Activated CD4-positive, CD25-positive, alpha-beta regulatory T cell (primary cell): ENCODE measurements around the gene PCK2.
"Not testable (repeated sequence)": the region's sequence is repeated elsewhere in the genome, so short reads cannot be mapped to it uniquely, and the experiment has no call there.

Source experiments
- DNase-seq, 4 experiments: peaks; one replicate each; lab custom pipeline; 2025; lab: John Stamatoyannopoulos, UW

PCK2 gene

DNA sequence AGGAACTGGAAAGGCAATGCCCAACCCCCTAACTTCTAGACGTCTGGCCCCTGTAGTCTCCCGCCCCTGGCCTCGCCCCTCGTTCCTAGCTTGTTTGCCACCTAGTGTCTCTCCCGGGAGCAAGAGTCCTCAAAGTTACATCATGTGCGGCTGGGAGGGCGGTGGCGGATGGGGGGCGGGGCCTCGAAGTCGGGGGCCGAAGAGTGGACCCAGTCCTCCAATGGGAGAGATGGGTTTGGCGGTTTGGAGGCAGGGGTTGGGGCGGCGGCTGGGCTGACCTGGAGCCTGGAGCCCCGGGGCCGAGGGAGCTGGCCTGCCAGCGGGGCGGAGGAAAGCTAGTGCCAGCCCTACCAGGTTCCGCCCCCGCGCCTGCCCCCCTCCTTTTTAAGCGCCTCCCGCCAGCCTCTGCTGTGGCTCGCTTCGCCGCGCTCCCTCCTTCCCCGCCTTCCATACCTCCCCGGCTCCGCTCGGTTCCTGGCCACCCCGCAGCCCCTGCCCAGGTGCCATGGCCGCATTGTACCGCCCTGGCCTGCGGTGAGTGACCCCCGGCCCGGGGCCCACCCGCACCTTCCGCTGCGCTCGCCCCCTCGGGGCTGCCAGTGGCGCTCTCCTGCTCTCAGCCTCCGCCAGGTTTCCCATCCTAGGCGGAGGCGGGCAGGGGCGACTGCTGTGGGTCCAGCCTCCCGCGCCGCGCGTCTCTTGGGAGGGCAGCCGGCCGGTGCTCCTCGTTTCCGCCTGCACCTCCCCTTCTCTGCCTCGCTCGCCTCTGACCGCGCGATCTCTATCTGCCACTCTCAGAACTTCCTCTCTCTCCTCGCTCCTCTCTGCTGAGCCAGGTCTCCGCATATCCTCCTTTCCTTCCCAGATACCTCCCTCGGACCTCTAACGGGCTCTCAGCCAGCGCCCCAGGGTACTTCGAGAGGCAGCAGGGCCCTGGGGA, at the start of gene PCK2:
Gene PCK2, plus strand, starts transcription at position 411 of the 940 bp plus-strand sequence. Its CDS starts 95 bp downstream, at position 506.
- DNase-seq, result peak; percentile 48 to 77 (median 62)

DNA sequence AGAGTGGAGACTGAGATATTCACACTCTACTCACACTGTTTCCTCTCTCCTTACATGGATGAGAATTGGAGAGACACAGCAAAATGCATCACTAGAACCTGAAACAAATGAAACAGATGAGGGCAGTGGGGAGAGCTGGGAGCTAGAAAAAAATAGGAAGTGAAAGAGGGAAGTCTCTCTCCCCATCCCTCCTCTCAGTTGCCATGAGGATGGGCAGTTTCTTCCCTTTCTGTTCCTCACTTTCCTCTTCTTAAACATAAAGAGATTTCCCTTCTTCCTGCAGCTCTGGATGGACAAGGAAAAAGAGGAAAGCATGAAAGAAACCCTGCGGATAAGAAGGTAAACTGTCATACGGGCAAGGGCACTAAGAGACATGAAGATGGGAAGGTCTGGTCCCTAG, 45.1 kb upstream of the PCK2 start:
- DNase-seq, result not testable (repeated sequence)

DNA sequence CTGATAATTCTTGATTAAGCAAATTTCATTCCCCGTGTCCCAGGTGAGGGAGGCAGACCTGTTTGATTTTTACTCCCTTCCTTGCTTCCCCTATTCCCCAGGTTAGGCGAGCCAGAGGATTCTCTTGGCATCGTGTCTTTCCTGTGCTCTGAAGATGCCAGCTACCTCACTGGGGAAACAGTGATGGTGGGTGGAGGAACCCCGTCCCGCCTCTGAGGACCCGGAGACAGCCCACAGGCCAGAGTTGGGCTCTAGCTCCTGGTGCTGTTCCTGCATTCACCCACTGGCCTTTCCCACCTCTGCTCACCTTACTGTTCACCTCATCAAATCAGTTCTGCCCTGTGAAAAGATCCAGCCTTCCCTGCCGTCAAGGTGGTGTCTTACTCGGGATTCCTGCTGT, 43.4 kb upstream of the PCK2 start:
- not testable (repeated sequence) for DNase-seq

DNA sequence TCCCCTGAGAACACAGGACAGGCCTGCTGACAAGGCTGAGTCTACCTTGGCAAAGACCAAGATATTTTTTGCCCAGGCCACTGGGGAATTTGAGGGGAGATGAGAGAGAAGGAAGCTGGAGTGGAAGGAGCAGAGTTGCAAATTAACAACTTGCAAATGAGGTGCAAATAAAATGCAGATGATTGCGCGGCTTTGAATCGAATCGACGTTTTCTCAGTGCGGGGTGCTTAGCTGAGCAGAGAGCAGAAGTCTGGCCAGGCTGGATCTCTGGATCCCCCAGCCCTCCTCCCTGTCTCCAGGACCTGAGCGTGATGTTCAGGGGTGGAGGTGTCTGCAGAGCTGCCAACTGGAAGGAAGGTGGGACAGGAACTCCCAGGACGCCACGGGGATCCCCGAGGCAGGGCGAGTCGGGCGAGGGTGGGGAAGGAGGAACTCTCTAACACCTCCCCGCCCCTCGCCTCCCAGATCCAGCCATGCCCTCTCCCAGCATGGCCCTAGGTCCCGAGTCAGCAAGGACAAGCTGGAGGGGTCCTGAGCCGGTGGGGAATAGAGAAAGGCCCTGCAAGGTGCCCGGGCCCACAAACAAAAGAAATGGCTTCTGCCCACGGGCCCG, 42.8 kb upstream of the PCK2 start:
- DNase-seq, result no peak

DNA sequence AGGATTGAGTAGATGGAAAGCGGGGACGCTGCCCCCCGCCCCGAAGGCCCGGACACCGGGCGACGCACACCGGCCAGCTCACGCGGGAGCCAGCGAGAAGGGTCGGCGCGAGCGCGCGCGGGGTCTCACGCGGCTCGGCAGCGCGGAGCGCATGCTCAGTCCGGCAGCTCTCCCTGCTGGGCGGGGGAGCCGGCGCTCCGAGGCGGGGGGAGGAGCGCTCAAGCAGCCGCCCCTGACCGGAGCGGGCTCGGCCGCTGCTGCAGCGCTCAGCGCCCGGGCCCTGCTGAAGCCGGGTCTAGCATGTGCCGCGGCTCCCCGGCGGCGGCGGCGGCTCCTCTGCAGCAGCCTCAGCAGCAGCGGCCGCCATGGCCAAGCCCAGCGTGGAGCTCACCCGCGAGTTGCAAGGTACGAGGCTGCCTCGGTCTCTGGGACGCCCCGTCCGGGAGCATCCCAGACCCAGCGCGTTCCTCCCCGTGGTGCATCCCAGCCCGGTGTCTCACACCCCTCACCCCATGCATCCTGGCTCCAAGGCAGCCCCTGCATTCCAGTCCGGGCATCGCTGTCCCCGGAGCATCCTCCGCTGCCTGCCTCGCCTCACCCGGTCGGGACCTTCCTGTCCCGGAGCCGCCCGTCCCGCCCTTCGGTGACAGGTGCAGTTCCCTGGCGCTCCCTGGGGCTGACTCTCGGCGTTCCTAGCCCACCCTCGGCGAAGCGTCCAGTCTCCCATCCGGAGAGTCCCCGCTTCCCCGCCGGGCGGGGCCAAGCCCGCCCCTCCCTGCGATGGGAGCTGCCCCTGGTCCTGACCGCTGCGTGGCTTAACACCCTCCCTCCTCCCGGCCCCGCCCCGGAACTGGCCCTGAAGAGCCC, 42.1 kb upstream of the PCK2 start, which contains the start of gene CARMIL3:
Gene CARMIL3, plus strand, starts transcription at position 221 of the 867 bp plus-strand sequence. Its CDS starts 145 bp downstream, at position 366.
- peak in 3 of 4 experiments; percentile 24 to 29 (median 28) for DNase-seq

DNA sequence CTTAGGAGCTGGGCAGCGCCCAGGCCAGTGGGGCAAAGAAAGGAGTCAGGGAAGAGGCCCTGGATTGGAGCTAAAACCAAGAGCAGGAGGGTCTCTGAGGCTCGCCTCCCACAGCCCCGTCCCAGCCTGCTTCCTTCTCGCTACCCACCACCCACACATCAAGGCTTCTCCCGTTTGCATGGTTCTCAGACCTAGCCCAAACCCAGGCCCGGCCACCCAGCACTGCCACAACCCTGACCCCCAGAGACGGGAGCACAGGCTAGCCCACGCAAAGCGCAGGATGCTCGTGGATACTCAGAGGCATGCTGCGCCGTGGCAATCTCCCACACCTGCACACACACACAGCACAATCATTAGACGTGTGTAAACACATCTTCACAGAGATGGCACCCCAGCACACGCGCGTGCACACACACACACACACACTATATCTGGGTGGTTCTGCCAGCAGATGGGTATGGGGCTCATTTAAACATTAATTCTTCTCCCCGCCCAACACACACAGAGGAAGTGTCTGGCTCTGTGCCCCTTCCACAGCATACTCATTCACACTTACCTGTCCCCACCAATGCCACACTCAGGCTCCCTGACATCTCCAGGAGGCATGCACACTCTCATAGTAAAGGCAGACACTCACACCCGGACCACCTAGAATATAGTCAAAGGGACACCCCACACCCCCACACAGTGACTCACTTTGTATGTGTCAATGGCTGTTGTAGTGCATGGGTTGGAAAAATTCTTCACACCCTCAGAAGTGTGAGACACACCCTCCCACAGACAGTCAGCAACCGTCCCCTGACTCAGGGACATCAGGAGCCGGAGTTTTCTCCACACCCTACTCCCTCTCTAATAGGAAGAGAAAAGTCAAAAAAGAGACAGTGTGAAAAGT, 41.2 kb upstream of the PCK2 start:
- no peak for DNase-seq

DNA sequence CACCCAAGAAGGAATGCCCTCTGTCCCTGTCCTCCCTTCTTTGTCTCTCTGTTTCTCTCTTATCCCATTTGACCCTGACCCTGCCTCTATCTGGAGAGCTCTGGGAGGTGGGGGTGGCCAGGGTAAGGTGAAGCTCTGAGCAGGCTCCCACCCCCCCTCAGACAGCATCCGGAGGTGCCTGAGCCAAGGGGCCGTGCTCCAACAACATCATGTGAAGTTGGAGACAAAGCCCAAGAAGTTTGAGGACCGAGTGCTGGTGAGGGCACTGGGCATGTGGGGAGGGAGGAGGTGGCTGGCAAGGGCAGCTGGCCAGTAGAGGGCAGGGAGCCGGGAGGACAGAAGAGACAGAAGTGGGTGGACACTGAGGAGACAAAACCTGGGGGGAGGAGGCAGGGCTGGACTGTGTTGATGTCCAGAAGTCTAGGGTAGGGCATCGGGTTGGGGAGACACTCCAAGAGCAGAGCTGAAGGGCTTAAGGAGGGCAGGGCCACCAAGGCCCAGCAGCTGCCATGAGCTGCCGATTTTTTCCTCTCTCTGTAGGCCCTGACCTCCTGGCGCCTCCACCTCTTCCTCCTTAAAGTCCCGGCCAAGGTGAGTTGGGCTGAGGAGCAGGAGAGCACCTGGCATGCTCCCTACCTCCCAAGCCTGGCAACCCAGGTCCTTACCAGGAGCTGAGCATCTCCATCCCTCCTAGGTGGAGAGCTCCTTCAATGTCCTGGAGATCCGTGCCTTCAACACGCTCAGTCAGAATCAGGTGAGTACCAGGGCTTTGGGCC, 40.4 kb upstream of the PCK2 start:
- DNase-seq, result no peak

DNA sequence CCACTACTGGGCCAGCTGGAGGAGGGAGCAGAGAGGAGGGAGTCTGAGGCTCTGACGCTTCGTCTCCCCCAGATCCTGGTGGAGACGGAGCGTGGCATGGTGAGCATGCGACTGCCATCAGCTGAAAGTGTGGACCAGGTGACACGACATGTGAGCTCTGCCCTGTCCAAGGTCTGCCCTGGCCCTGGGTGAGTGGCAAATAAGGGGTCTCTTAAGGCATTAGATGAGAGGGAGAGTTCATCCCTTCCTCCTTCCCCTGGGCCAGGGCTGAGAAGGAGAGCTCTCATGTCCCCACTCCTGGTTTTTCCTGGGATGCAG, 39.8 kb upstream of the PCK2 start:
- DNase-seq, result no peak

DNA sequence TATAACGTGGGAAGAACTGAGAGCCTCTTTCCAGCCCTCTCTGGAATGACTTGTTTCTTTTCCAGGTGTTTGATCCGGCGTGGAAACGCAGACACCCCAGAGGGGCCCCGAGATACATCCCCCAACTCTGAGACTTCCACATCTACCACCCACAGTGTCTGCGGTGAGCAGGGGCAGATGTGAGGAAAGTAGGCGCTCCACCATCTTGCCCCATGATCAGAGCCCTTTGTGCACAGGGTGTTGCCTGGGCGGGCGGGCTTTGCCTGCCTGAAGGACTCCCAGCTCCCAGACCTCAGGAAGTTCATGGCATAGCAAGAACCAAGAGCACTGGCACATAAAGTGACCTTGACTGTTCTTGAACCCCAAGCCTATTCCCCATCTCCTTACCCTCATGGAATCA, 39.5 kb upstream of the PCK2 start:
- no peak for DNase-seq

DNA sequence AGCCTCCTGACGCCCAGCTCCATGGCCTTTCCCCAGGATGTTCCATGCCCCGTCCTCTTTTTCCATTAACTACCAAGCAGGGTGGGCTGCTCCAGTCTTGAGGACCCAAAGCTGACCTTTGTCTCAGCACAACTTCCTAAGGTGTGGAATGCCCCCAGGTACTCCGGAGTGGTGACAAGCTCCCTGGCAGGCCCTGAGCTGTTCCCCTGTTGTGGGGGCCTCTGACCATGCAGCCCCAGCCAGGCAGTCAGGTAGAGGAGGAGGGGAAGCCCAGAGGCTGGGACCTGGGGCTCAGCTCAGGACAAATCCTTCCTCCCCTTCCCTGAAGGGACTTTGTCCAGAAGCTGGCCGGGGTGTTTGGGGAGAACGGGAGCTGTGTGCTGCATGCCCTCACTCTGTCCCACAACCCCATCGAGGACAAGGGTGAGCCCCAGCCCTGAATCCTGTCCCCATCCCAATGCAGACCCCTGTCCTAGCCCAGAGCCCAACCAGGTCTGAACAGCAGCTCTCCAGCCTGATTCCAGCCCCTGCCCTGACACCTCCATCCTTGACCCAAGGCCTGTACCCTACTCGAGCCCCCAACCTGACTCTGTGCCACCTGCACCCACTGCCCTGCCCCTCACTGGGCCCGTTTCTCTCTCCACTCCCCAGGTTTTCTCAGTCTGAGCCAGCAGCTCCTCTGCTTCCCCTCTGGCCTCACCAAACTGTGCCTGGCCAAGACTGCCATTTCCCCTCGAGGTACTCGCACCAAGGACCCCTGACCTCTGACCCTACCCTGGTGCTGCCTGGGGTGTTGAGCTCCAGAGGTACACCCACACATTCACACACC, 37.9 kb upstream of the PCK2 start:
- DNase-seq, result no peak

DNA sequence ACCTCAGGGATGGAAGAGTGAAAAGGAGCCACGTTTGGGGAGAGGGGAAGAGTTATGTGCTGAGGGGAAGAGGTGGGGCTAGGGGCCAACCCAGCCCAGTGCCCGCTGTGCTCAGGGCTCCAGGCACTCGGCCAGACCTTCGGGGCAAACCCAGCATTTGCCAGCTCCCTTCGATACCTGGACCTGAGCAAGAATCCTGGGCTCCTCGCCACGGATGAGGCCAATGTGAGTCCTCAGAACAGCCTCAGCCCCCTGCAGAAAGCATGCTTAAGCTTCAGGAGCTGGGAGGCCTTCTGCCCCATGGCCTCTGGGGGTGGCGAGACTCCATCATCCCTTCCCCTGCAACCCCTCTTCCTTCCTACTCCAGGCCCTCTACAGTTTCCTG, 37.3 kb upstream of the PCK2 start:
- no peak for DNase-seq

DNA sequence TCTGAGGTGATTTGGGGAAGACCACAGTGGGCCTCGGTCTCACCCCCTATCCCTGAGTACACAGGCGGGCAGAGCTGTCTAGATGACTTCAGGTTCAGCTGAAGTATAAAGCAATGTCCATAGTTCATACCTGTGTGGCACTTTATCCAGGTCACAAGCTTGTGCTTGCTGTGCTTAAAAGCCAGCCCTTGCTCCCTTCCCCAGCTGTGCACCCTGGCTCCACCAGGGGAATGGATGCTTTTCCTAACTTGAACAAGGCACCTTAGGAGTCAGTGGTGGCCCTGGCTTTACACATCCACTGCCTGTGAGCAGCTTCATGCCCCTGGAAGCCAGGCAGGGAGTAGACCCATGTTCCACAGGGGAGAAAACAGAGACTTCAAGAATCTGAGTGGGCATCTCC, 36.8 kb upstream of the PCK2 start:
- DNase-seq, result no peak

DNA sequence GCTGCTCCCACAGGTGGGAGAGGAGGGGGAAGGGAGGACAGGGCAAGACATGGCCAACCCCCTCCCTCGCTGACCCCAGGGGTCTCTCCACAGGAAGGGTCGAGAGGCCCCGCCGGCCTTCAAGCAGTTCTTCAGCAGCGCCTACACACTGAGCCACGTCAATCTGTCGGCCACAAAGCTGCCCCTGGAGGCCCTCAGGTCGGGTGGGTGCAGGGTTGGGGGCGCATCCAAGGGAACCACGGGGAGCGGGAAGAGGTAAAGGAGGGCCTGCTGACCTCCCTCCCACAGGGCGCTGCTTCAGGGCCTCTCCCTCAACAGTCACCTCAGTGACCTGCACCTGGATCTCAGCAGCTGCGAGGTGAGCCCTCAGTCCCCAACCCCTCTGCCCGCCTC, 36.2 kb upstream of the PCK2 start:
- DNase-seq, result no peak

DNA sequence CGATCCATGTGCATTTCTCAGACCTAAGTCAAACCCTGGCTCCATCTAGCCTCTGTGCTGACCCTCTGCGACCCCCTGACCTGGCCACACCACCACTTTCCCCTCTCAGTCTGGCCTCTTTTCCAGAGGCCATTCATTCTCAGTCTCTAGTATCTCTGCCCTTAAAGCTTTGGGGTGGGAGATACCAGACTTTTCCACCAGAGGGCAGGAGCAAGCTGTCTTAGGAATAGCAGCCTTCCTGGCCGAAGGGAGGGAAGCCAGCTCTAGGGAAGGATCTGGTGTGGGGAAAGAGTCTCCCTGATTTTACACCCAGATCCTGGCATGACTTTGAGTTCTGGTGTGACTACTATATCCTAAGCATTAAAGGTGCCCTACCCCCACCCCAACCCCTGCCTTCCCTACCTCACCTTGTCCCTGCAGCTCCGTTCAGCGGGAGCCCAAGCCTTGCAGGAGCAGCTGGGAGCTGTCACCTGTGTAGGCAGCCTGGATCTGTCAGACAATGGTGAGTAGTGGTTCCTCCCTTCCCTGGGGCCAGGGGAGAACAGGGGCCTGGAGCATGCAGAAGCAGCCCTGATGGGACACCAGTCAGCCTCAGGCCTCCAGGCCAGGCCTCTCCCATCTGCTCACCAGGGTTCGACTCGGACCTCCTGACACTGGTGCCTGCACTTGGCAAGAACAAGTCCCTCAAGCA, 35.7 kb upstream of the PCK2 start:
- DNase-seq, result no peak

DNA sequence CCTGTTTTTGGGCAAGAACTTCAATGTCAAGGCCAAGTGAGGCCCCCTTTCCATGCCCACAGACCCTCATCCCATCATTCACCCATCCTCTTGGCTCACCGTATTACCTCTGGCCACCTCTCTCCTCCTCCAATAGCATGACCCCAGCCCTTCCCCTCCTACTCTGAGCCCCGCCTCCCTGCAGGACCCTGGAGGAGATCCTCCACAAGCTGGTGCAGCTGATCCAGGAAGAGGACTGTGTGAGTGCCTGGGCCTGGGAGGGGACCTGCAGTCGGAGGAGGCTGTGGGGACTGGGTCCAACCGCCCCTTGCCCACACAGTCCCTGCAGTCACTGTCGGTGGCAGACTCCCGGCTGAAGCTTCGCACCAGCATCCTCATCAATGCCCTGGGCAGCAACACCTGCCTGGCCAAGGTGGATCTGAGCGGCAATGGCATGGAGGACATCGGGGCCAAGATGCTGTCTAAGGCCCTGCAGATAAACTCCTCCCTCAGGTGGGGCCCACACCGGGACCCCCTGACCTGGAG, 35.1 kb upstream of the PCK2 start:
- no peak for DNase-seq

DNA sequence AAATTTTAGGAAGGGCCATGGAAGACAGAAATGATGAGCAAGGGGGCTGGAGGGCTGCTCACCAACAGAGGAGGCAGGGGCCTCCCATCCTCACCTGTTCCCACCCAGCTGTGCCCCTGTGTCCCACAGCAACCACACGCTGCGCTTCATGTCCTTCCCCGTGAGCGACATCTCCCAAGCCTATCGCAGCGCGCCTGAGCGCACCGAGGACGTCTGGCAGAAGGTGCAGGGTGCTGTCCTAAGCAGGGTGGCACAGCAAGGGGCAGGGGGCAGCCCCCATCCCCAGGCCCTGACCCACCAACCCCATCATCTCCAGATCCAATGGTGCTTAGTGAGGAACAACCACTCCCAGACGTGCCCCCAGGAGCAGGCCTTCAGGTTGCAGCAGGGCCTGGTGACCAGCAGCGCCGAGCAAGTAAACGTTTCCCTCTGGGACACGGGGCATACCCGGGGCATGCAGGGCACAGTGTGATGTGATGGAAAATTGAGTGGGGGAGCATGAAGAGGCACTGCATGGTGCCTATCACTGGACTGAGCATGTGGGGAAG, 34.2 kb upstream of the PCK2 start:
- DNase-seq, result no peak

DNA sequence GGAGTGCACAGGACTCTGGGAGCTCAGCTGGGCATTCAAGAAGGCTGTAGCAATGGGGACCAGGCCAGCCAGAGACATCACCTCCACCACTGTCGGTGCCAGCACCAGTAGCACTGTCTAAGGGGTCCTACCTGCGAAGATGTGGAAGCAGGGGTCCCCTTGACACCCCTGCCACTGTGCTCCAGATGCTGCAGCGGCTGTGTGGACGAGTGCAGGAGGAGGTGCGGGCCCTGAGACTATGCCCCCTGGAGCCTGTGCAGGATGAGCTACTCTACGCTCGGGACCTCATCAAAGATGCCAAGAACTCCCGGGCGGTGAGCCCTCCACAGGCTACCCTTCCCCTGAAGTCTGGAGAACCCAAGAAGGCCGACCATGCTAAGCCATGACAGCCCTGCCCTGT, 33.7 kb upstream of the PCK2 start:
- no peak for DNase-seq
